ENCODE results near the gene LPIN2. TPM values are rescaled to one million over a fixed set of nuclear protein-coding genes. Genes with fewer than 3 reads are reported as not detected.
"Not testable (repeated sequence)": the region's sequence is repeated elsewhere in the genome, so short reads cannot be mapped to it uniquely, and the experiment has no call there.

LPIN2 gene, protein sequence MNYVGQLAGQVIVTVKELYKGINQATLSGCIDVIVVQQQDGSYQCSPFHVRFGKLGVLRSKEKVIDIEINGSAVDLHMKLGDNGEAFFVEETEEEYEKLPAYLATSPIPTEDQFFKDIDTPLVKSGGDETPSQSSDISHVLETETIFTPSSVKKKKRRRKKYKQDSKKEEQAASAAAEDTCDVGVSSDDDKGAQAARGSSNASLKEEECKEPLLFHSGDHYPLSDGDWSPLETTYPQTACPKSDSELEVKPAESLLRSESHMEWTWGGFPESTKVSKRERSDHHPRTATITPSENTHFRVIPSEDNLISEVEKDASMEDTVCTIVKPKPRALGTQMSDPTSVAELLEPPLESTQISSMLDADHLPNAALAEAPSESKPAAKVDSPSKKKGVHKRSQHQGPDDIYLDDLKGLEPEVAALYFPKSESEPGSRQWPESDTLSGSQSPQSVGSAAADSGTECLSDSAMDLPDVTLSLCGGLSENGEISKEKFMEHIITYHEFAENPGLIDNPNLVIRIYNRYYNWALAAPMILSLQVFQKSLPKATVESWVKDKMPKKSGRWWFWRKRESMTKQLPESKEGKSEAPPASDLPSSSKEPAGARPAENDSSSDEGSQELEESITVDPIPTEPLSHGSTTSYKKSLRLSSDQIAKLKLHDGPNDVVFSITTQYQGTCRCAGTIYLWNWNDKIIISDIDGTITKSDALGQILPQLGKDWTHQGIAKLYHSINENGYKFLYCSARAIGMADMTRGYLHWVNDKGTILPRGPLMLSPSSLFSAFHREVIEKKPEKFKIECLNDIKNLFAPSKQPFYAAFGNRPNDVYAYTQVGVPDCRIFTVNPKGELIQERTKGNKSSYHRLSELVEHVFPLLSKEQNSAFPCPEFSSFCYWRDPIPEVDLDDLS
- polyA plus RNA-seq (2014; cell fraction: cytosol; rRNA removed): 12.1 and 16.6 TPM in 2 replicates
- 15.4 and 16.2 TPM in 2 replicates for polyA plus RNA-seq (2014; cell fraction: nucleus; rRNA removed)

DNA sequence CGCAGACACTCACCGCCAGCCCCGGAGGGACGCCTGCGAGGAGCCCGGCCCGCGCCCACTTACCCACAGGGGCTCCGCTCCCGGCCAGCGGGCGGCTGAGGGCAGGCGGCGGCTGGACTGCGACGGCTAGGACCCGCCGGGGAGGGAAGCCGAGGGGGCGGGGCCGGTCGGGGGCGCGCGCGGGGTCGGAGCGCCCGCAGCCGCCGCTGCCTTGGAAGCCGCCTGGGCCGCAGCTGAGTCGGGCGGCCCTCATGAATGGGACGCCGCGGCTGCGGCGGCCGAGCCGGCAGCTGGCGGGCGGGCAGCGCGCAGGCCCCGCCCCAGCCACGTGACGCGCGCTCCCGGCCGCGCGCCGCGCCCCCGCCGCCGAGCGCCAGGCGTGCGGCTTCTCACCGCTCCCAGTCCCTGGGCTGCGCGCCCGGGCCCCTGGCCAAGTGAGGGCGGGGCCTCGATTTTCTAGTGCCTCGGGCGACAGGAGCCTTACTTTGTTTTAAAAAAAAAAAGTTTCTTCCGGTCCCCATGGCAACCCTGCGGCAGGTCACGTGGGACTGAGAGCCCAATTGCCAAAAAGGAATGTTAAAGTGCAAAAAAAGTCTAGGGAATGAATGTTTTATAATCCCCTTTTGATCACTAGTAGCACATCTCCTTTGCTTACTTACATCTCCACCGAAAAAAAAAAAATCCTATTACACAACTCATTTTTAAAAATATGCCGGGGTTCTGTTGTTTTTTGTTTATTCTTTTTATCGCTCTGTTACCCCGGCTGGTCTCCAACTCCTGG is at the start of gene LPIN2:
Gene LPIN2, minus strand, starts transcription at position 121 of the 781 bp plus-strand sequence. CDS start 52,304 bp downstream, outside the sequence.
- DNase-seq (ENCODE audit: low spot score): peak; percentile 93

DNA sequence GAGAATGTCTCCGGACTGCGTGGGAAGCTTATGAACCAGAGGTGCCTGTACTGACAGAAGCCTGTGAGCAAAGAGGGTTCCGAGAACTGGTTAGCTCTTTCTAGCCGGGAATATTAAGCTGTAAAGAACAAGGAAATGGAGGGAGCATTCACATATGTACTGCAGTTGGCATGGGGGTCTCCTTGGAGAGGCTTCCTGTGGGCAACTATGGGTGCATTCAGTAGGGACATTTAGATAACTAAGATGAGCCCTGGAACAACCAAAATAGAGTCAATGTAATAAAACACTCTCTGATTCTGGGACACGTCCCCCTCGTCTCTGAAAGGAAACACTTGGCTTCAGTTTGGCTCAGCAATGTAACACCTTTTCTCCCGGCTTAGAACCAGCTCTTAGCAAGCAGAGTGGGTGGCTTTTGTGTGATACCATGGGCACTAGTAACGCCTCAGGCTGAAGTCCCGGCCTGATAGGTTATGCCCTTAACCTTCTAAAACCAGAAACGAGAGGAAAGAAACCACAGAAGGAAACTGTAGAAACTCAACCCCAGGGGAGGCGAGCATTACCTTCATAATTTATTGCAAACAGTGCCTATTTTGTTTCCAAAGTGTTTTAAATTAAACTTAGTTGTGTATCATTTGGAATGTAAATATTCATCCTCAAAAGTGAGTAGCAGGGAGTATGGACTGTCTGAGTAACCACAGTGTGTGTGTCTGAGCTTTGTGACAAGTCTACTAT is 48.8 kb upstream of the LPIN2 start:
- no peak for DNase-seq (ENCODE audit: low spot score)

GRCh38 chr18:3060667-3061580 is 48.0 kb upstream of the LPIN2 start:
- no peak for DNase-seq (ENCODE audit: low spot score)

GRCh38 chr18:3059272-3059671 is 46.3 kb upstream of the LPIN2 start:
- no peak for DNase-seq (ENCODE audit: low spot score)

DNA sequence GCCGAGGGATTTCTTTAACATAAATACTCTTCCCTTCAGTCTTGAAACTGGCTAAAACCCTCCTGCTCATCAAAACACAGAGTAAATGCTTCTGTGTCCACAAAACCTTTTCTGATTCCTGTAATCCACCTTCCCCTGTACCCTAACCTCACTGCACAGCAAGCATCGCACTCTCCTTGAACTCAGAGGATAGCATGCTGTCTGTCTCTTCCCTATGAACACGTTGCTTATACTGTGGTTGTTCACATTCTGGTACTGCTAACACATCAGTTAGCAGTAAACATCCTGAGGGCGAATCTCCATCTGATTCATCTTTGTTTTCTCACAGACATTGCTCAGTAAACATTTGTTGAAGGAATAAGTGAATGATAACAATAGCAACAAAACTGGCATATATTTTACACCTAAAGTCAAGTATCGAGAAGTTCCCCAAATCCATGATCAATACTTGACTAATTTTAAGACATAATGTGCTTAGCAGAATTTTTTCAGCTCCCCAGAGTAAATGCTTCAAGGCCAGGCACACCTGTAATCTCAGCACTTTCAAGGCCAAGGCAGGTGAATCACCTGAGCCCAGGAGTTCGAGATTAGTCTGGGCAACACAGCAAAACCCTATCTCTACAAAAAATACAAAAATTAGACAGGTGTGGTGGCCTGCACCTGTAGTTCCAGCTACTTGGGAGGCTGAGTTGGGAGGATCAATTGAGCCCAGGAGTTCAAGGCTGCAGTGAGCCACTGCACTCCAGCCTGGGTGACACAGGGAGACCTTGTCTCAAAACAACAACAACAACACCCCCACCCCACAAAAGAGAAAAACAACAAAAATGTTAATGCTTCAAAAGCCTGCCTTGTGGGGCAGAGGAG is 45.6 kb upstream of the LPIN2 start:
- DNase-seq (ENCODE audit: low spot score): no peak

DNA sequence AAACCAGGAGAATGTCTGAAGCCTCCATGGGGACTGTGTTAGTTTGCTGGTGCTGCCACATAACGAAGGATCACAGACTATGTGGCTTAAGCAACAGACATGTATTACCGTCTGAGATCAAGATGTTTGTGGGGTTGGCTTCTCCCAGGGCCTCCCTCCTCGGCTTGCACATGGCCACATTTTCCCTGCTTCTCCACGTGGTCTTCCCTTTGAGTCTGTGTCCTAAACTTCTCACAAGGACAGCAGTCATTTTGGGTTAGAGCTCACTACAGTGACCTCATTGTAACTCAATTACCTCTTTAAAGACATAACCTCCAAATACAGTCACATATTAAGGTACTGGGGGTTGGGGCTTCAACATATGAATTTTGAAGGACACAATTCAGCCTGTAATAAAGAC is 44.6 kb upstream of the LPIN2 start:
- no peak for DNase-seq (ENCODE audit: low spot score)

DNA sequence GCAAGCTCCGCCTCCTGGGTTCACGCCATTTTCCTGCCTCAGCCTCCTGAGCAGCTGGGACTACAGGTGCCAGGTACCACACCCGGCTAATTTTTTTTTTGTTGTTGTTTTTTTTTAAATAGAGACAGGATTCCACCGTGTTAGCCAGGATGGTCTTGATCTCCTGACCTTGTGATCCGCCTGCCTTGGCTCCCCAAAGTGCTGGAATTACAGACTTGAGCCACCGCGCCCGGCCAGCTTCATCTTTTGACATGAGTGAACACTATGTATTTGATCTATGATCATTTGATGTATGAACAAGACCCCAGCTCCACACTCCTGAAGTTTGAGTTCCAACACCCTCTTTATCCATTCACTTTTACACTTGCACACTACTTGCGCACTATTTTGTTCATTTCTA is 43.4 kb upstream of the LPIN2 start:
- no peak for DNase-seq (ENCODE audit: low spot score)

DNA sequence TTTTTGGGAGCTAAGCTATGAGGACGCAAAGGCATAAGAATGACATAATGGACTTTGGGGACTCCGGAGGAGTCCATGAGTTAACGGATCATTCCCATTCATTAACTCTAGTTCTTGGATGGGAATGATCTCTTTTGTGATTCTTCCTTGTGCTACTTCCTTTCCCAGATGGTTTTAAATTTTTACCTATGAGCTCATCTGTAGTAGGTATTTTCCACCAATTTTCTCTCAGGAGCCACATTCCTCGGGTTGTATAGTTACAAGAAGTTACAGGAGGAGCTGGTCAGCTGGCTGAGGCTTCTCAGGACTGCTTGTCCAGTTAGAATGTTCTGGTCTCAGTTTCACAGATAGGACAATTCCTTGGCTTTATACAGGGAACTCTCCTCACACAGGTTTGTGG is 42.9 kb upstream of the LPIN2 start:
- no peak for DNase-seq (ENCODE audit: low spot score)

- DNase-seq (ENCODE audit: low spot score): no peak
Observed at GRCh38 chr18:3055186-3055728, 42.3 kb upstream of the LPIN2 start.

GRCh38 chr18:3054780-3055179 is 41.8 kb upstream of the LPIN2 start:
- no peak for DNase-seq (ENCODE audit: low spot score)

DNA sequence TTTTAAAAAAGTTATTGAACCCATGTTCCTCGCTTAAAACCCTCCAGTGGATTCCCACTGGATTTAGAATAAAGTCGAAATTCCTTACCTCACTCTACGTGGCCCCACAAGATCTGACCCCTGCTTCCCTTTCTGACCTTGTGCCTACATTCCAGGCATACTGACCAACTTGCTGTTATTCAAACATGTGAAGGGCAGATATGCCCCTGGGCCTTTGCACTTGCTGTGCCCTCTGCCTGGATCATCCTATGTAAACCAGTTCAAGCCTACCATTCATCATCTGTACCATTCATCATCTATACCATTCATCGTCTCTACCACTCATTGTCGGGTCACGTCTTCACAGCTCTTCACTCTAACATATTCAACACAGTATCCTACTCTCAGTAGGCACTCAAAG is 41.3 kb upstream of the LPIN2 start:
- DNase-seq (ENCODE audit: low spot score): no peak

GRCh38 chr18:3053081-3053480 is 40.1 kb upstream of the LPIN2 start:
- no peak for DNase-seq (ENCODE audit: low spot score)

DNA sequence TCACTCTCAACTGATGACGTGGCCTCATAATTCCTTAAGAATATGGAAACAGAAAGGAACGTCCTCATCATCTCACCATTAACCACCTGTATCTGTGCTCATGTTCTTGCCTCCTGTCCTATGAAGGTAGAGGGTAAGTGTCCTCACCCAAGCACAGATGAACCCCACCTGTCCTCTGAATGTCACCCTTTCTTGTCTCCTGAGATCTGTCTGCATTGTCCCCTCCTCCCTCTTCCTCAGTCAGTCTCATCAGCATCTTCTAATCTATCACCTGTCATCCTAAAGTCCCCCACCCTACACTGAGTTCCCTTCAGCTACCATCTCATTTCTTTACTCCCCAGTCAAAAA is 39.4 kb upstream of the LPIN2 start:
- no peak for DNase-seq (ENCODE audit: low spot score)

DNA sequence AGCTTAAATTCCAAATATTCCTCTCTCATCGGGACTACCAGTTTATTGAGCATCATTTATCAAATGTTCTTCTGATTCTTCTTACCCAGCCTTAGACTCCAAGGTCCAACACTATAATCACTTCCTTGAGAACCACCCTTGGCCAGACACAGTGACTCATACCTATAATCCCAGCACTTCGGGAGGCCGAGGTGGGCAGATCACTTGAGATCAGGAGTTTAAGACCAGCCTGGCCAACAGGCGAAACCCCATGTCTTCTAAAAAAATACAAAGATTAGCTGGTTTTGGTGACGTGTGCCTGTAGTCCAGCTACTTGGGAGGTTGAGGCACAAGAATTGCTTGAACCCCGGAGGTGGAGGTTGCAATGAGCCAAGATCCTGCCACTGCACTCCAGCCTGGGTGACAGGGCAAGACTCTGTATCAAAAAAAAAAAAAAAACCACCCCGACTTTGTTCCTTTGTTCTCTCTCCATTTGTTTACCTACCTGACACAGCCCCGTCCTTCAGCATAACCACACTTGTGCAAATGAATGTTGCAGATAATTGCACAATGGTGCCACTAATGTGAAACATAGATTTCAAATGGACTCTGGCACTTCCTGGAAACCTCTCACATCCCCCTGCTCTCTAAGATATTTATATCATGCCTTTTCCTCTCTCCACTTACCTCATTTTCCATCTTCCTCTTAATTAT is 38.9 kb upstream of the LPIN2 start:
- DNase-seq (ENCODE audit: low spot score): no peak

DNA sequence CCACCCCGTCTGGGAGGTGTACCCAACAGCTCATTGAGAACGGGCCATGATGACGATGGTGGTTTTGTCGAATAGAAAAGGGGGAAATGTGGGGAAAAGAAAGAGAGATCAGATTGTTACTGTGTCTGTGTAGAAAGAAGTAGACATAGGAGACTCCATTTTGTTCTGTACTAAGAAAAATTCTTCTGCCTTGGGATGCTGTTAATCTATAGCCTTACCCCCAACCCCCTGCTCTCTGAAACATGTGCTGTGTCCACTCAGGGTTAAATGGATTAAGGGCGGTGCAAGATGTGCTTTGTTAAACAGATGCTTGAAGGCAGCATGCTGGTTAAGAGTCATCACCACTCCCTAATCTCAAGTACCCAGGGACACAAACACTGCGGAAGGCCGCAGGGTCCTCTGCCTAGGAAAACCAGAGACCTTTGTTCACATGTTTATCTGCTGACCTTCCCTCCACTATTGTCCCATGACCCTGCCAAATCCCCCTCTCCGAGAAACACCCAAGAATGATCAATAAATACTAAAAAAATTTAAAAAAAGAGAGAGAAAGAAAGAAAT is 37.0 kb upstream of the LPIN2 start:
- not testable (repeated sequence) for DNase-seq (ENCODE audit: low spot score)

- DNase-seq (ENCODE audit: low spot score): no peak
Observed at GRCh38 chr18:3048820-3049349, 35.9 kb upstream of the LPIN2 start.

- peak; percentile 41 for DNase-seq (ENCODE audit: low spot score)
Observed at GRCh38 chr18:3048121-3048520, 35.2 kb upstream of the LPIN2 start.
